ENCODE results near the gene ARFGAP3. TPM values are rescaled to one million over a fixed set of nuclear protein-coding genes. Genes with fewer than 3 reads are reported as not detected.

ARFGAP3 gene
- total and polyA plus RNA-seq, 2 experiments from 2014 or later, result 14.8 to 19.1 TPM

GRCh38 chr22:42874010-42874409 is 16.9 kb upstream of the ARFGAP3 start:
- ATAC-seq, result no peak
- H3K27me3 ChIP-seq (ENCODE audit: insufficient read depth), result no peaks in the 10 kb centered on the region

GRCh38 chr22:42873356-42873755 is 16.3 kb upstream of the ARFGAP3 start:
- Histone ChIP-seq H3F3A (replicated peaks; ENCODE audit: low read depth) (no peaks in the 10 kb centered on the region), H2AFZ (no peak overlapping the region), H3K27ac (ENCODE audit: low read depth) (no peak overlapping the region), H3K4me2 (no peak overlapping the region), H3K27me3 (ENCODE audit: insufficient read depth) (no peaks in the 10 kb centered on the region), H3K4me3 (no peak overlapping the region), H4K20me1 (replicated peaks; ENCODE audit: insufficient read depth) (no peaks in the 10 kb centered on the region; the same call in 1 of the 2 replicates), H3K79me2 (replicated peaks; ENCODE audit: insufficient read depth) (no peaks in the 10 kb centered on the region), H3K36me3 (ENCODE audit: insufficient read depth) (peaks cover 8% of the 10 kb centered on the region; the same call in 1 of the 2 replicates), H3K9me2 (ENCODE audit: insufficient read depth) (no peaks in the 10 kb centered on the region), H3K4me1 (ENCODE audit: insufficient read depth) (no peaks in the 10 kb centered on the region)
- ATAC-seq (no peak), DNase-seq (ENCODE audit: low spot score) (no peak)
- Mint-ChIP-seq H3K27me3 (ENCODE audit: insufficient read depth, low read depth, poor library complexity) (peaks cover 2% of the 10 kb centered on the region), H3K4me1 (no peaks in the 10 kb centered on the region), H3K9me3 (no peaks in the 10 kb centered on the region), H3K27ac (no peak overlapping the region), H3K36me3 (ENCODE audit: low read depth) (peaks cover 22% of the 10 kb centered on the region), H3K4me3 (no peak overlapping the region)
- TF ChIP-seq EZH2phosphoT487 (IDR thresholded peaks at IDR 0.05; ENCODE audit: unreplicated experiment), result no peak
- no peak for TF ChIP-seq EZH2 (IDR thresholded peaks at IDR 0.05; ENCODE audit: low read depth, unreplicated experiment)
- TF ChIP-seq NANOG (IDR thresholded peaks at IDR 0.05; ENCODE audit: borderline replicate concordance), result no peak
- TF ChIP-seq STAT1 (IDR thresholded peaks at IDR 0.05; ENCODE audit: unreplicated experiment), result no peak
- no peak for TF ChIP-seq CTCF (conservative IDR thresholded peaks at IDR 0.05; ENCODE audit: low read depth in 2 of 2)
- no peak for TF ChIP-seq ZNF331 (CRISPR knock-in tag; IDR thresholded peaks at IDR 0.05; ENCODE audit: low read depth)
- TF ChIP-seq CREB1 (CRISPR knock-in tag; IDR thresholded peaks at IDR 0.05; ENCODE audit: low read depth), result no peak
- no peak for TF ChIP-seq REST (IDR thresholded peaks at IDR 0.05; ENCODE audit: unreplicated experiment)
- TF ChIP-seq JUNB (IDR thresholded peaks at IDR 0.05; ENCODE audit: unreplicated experiment), result no peak
- TF ChIP-seq, protein P1, sequence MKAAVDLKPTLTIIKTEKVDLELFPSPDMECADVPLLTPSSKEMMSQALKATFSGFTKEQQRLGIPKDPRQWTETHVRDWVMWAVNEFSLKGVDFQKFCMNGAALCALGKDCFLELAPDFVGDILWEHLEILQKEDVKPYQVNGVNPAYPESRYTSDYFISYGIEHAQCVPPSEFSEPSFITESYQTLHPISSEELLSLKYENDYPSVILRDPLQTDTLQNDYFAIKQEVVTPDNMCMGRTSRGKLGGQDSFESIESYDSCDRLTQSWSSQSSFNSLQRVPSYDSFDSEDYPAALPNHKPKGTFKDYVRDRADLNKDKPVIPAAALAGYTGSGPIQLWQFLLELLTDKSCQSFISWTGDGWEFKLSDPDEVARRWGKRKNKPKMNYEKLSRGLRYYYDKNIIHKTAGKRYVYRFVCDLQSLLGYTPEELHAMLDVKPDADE (IDR thresholded peaks at IDR 0.05), result no peak

More at GRCh38 chr22:42874010-42874409, 16.9 kb upstream of the ARFGAP3 start:
- peaks cover 8% of the 10 kb centered on the region; the same call in 1 of the 2 replicates for H3K36me3 ChIP-seq (ENCODE audit: insufficient read depth)
- H3K36me3 Mint-ChIP-seq (ENCODE audit: low read depth), result peaks cover 24% of the 10 kb centered on the region
- no peaks in the 10 kb centered on the region for H3K4me1 ChIP-seq (ENCODE audit: insufficient read depth)
- H2AFZ ChIP-seq, result no peak overlapping the region
- no peaks in the 10 kb centered on the region for H3K9me3 Mint-ChIP-seq
- TF ChIP-seq CREB1 (CRISPR knock-in tag; IDR thresholded peaks at IDR 0.05; ENCODE audit: low read depth), result no peak
- DNase-seq (ENCODE audit: low spot score), result no peak
- no peak overlapping the region for H3K4me2 ChIP-seq
- no peak overlapping the region for H3K27ac ChIP-seq (ENCODE audit: low read depth)
- no peaks in the 10 kb centered on the region for H3K4me1 Mint-ChIP-seq
- no peaks in the 10 kb centered on the region for H3F3A ChIP-seq (replicated peaks; ENCODE audit: low read depth)
- H3K27ac Mint-ChIP-seq, result no peak overlapping the region
- H3K9me2 ChIP-seq (ENCODE audit: insufficient read depth), result no peaks in the 10 kb centered on the region
- H4K20me1 ChIP-seq (replicated peaks; ENCODE audit: insufficient read depth), result no peaks in the 10 kb centered on the region; the same call in 1 of the 2 replicates
- no peak overlapping the region for H3K4me3 Mint-ChIP-seq
- H3K27me3 Mint-ChIP-seq (ENCODE audit: insufficient read depth, low read depth, poor library complexity), result peaks cover 2% of the 10 kb centered on the region
- no peaks in the 10 kb centered on the region for H3K79me2 ChIP-seq (replicated peaks; ENCODE audit: insufficient read depth)
- no peak overlapping the region for H3K4me3 ChIP-seq

All from GM23338 (cell line).